Activated CD4-positive, alpha-beta T cell treated with anti-CD3 and anti-CD28 coated beads, Interleukin-2, amount 10 ng/mL, durations not matched to agents 7 days and 5 days (primary cell): ENCODE data around the gene ST7L. TPM values are rescaled to one million over a fixed set of nuclear protein-coding genes. Genes with fewer than 3 reads are reported as not detected.

Experiments used
- CTCF ChIA-PET: fragments of 350-600 bp; sonication (Branson Sonifier 250); formaldehyde crosslinking; loops from one replicate; lab custom pipeline; 2021; ENCODE audit warnings: antibody characterized with exemption; lab: Charles Lee
- POLR2A ChIA-PET: fragments of 350-600 bp; sonication (Branson Sonifier 250); formaldehyde crosslinking; loops from one replicate; lab custom pipeline; 2021; ENCODE audit warnings: antibody characterized with exemption; lab: Charles Lee
- DNase-seq: peaks from one replicate; pipeline ENCODE4 v3.0.0-alpha.2; 2020
- H3K27ac Mint-ChIP-seq: one replicate; pipeline ENCODE4 v1.8.0; 2021; ENCODE audit warnings: mild to moderate bottlenecking, moderate library complexity, mixed read lengths
- H3K27me3 Mint-ChIP-seq: one replicate; pipeline ENCODE4 v1.8.0; 2021; ENCODE audit warnings: mixed read lengths
- H3K36me3 Mint-ChIP-seq: one replicate; pipeline ENCODE4 v1.8.0; 2021; ENCODE audit warnings: low read depth, mixed read lengths
- H3K4me1 Mint-ChIP-seq: one replicate; pipeline ENCODE4 v1.8.0; 2021; ENCODE audit warnings: mixed read lengths
- H3K4me3 Mint-ChIP-seq: one replicate; pipeline ENCODE4 v1.8.0; 2021; ENCODE audit warnings: mild to moderate bottlenecking, moderate library complexity, mixed read lengths
- H3K9me3 Mint-ChIP-seq: one replicate; pipeline ENCODE4 v1.8.0; 2021; ENCODE audit warnings: mixed read lengths
- total RNA-seq, 2 experiments: library from RNA; stranded (reverse); gene quantifications; one replicate each; pipeline ENCODE4 v1.2.3, GENCODE V29; 2021

The ST7L gene
- total RNA-seq, 2 experiments from 2014 or later, result 13.8 to 18.5 TPM

DNA sequence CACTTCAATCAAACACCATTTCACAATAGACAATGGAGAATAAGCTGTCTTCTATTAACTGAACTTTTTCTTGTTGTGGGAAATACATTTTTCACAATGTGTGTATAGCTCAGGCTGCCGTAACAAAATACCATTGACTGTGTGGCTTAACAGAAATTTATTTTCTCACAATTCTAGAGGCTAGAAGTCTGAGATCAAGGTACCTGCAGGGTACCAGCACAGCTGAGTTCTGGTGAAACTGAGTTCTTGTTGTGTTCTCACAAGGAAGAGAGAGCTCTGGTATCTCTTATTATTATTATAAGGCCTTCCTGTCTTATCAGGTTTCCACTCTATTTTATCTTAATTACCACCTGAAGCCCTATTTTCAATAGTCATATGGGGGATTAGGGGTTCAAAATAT is 15.4 kb downstream of the ST7L start:
- no peaks in the 10 kb centered on the region for H3K27me3 Mint-ChIP-seq
- H3K4me3 Mint-ChIP-seq, result no peak overlapping the region
- H3K36me3 Mint-ChIP-seq, result peaks cover 24% of the 10 kb centered on the region
- H3K9me3 Mint-ChIP-seq, result no peaks in the 10 kb centered on the region
- ChIA-PET POLR2A (no interaction called here), CTCF (interaction anchor here (0.6 kb wide), 1 partner anchor 43 kb away, joined by 3 read pairs; no protein-coding TSS in a partner anchor)
- no peak overlapping the region for H3K27ac Mint-ChIP-seq
- no peak for DNase-seq
- peaks cover 7% of the 10 kb centered on the region for H3K4me1 Mint-ChIP-seq

DNA sequence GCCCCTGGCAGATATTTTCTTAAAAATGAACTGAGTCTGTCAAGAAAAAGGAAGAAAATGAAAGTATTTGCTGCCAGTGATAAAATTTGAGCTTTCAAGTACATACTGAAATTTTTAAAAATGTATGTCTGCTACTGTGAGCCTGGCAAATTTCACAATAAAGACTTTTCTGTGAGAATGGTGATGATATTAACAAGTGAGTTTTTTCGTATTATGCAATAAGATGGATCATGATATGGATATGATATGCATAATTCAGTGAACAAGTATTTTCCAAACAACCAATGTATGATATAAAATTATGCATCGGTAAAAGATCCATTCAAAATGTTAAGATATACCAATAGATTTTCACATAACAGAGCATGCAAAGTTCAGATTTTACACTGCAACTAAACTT is 15.9 kb downstream of the ST7L start:
- H3K4me3 Mint-ChIP-seq, result no peak overlapping the region
- peaks cover 7% of the 10 kb centered on the region for H3K4me1 Mint-ChIP-seq
- H3K27ac Mint-ChIP-seq, result no peak overlapping the region
- ChIA-PET POLR2A (no interaction called here), CTCF (interaction anchor here (0.6 kb wide), 1 partner anchor 42 kb away, joined by 3 read pairs; no protein-coding TSS in a partner anchor)
- H3K27me3 Mint-ChIP-seq, result no peaks in the 10 kb centered on the region
- H3K36me3 Mint-ChIP-seq, result peaks cover 21% of the 10 kb centered on the region
- DNase-seq, result no peak
- no peaks in the 10 kb centered on the region for H3K9me3 Mint-ChIP-seq

DNA sequence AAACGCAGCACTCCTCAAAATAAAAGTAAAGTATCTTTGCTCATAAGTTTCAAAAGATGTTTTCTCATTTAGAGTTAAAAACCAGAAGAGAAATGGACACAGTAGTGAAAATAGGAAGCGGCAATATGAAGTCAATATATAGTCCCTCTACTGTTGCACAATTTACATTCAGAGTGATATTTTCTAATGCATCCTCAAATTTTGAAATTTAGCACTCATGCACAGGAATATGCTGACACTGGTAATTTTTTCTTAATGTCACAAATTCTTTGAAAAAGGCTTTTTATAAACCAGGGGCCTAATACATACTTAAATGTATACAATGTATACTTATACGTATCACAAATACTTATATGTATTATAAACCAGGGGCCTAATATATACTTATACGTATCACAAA is 19.5 kb downstream of the ST7L start:
- no peaks in the 10 kb centered on the region for H3K27me3 Mint-ChIP-seq
- no peaks in the 10 kb centered on the region for H3K4me1 Mint-ChIP-seq
- DNase-seq, result no peak
- ChIA-PET CTCF (no interaction called here), POLR2A (no interaction called here)
- no peaks in the 10 kb centered on the region for H3K9me3 Mint-ChIP-seq
- H3K4me3 Mint-ChIP-seq, result no peak overlapping the region
- peaks cover 5% of the 10 kb centered on the region for H3K36me3 Mint-ChIP-seq
- no peak overlapping the region for H3K27ac Mint-ChIP-seq

DNA sequence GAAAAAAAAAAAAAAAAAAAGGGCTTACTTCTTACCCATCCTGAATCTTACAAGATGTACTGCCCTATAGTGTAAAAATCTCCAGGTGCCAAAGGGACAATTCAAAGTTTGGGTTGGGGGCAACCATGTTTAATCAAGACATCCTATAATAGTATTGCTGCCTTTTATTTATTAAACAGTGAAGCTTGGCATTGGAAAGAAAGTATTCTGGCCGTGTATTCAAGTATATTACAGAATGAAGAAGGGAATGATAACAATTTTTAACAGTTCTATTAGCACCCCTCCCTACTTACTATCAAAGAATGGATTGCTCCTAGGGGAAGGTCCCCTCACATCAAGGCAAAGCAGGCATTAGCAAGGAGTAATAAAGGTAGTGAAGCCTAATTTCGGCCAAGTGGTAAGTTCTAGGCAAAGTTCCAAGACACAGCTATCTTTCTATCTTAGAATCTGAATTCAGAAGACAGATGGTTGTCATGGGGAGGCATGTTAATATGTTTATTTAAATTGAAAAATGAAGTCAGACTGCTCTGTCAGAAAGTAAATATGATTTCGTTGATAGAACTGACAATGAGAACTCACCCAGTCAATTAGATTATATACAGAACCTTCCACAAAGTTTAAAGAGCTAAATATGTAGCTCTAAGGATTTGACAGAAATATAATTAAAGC is 24.6 kb downstream of the ST7L start:
- Mint-ChIP-seq H3K9me3 (no peaks in the 10 kb centered on the region), H3K4me1 (no peaks in the 10 kb centered on the region), H3K27me3 (no peaks in the 10 kb centered on the region), H3K27ac (no peak overlapping the region), H3K4me3 (no peak overlapping the region), H3K36me3 (peaks cover 16% of the 10 kb centered on the region)
- ChIA-PET POLR2A (interaction anchor here (0.7 kb wide), 1 partner anchor 92 kb away, joined by 3 read pairs; no protein-coding TSS in a partner anchor), CTCF (interaction anchor here (0.7 to 1.0 kb wide), 2 partner anchors 16 to 55 kb away, joined by 3 read pairs; no protein-coding TSS in a partner anchor)
- no peak for DNase-seq

DNA sequence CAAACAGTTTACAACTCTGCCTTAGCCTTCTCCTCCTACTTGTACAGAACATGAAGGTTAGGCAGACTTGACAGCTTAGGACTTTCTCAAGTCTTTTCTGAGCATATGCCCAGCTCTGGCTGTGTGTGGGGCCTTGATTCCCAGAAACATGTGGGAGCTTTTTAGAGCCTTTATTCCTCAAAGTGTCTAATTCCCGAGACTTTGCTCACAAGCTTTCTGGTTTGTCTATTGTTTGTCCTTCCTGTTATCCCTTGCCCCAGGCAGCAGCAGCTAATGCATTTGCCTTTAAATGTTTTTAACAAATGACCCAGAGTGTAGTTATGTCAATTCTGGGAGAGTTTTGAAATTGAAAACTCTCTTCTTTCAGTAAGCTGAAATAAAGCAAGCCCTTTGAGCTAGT is 29.2 kb downstream of the ST7L start:
- Mint-ChIP-seq H3K4me3 (no peak overlapping the region), H3K27ac (no peak overlapping the region), H3K9me3 (peaks cover 4% of the 10 kb centered on the region), H3K4me1 (no peaks in the 10 kb centered on the region), H3K27me3 (no peaks in the 10 kb centered on the region), H3K36me3 (peaks cover 21% of the 10 kb centered on the region)
- ChIA-PET CTCF (no interaction called here), POLR2A (no interaction called here)
- DNase-seq, result no peak

DNA sequence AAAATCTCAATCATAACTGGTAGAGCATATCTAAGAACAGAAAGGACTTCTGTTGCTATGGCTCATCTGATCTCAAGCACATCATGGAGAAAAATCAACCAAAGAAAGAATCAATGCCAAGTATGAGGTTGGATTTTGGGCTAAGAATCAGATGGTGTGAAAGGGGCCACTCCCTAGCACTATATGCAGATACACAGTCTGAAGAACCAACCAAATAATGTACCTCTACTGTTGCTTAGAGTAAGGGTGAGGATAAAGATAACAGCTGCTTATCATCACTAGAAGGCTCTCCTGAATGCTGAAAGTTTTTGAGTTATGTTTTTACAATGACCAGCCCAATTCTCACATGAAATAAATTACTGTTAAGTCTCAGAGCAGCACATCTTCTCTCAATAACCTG is 35.6 kb downstream of the ST7L start:
- no peaks in the 10 kb centered on the region for H3K27me3 Mint-ChIP-seq
- H3K36me3 Mint-ChIP-seq, result no peaks in the 10 kb centered on the region
- no peak overlapping the region for H3K27ac Mint-ChIP-seq
- no peak overlapping the region for H3K4me3 Mint-ChIP-seq
- ChIA-PET CTCF (no interaction called here), POLR2A (no interaction called here)
- no peaks in the 10 kb centered on the region for H3K4me1 Mint-ChIP-seq
- DNase-seq, result no peak
- peaks cover 2% of the 10 kb centered on the region for H3K9me3 Mint-ChIP-seq

DNA sequence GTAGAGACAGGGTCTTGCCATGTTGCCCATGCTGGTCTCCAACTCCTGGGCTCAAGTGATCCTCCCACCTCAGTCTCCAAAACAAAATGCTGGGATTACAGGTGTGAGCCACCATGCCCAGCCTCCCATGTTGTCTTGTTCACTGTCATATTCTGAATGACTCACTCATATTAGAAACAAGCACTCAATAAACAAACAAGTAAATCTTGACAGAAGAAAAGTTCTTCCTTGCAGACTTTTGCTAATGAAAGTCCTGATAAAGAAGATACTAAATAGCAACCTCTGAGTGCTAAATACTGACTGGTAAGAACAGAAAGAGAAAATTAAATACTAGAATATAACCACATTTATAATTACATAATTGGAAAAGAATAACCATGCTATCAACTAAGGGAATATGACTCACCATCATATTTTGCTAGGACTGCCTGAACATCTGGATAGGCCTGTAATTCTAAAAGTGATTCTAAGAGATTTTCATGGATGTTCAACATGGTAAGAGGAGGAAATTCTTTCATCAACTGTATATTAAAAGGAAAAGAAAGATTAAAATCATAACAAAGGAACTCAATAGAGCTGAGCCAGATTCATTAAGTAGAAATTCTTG is 37.3 kb downstream of the ST7L start:
- Mint-ChIP-seq H3K9me3 (no peaks in the 10 kb centered on the region), H3K27ac (no peak overlapping the region), H3K36me3 (peaks cover 5% of the 10 kb centered on the region), H3K27me3 (no peaks in the 10 kb centered on the region), H3K4me1 (no peaks in the 10 kb centered on the region), H3K4me3 (no peak overlapping the region)
- DNase-seq, result no peak
- POLR2A ChIA-PET, result no interaction called here
- CTCF ChIA-PET, result interaction anchor here (0.7 kb wide), 2 partner anchors 80 to 365 kb away, joined by 3 to 4 read pairs; no protein-coding TSS in a partner anchor

DNA sequence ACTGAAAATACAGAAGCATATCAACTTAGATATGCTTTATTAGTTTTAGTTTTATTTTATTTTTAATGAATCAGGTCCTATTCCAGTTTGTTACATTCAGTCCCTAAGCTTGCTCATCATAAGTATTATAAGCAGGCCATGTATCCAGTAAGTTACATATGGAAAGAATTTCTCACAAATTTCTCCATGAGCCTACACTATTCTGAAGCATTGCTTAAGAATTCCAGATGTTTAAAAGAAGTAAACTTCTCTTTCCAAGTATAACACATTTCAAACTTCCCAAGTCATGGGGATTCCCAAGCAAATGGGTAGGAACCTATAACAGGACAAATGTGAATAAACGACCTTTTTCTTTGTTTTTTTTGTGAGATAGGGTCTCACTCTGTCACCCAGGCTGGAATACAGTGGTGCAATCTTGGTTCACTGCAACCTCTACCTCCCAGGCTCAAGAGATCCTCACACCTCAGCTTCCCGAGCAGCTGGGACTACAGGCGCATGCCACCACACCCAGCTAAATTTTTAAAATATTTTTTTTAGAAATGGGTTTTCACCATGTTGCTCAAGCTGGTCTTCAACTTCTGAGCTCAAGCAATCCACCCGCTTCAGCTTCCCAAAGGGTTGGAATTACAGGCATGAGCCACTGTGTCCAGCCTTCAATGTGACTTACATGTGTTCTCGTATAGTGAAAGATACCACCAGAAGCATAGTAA is 39.0 kb downstream of the ST7L start:
- Mint-ChIP-seq H3K9me3 (no peaks in the 10 kb centered on the region), H3K27ac (no peak overlapping the region), H3K4me1 (no peaks in the 10 kb centered on the region), H3K36me3 (peaks cover 8% of the 10 kb centered on the region), H3K4me3 (no peak overlapping the region), H3K27me3 (no peaks in the 10 kb centered on the region)
- CTCF ChIA-PET, result no interaction called here
- POLR2A ChIA-PET, result no interaction called here
- no peak for DNase-seq

DNA sequence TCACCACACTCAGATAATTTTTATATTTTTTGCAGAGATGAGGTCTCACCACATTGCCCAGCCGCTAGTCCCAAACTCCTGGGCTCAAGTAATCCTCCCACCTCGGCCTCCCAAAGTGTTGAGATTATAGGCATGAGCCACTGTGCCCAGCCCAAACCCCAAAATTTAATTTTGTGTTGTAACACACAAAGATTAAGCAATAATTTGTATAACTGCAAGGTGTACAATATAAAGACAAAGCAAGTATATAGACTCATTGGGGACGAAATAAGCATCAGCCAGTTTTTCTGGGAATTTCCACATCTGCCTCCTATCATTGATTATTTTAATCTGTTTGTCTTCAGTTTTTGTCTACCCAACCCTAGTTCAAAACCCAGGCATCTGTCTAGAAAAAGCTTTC is 42.7 kb downstream of the ST7L start:
- ChIA-PET CTCF (interaction anchor here (0.7 kb wide), 1 partner anchor 92 kb away, joined by 3 read pairs; no protein-coding TSS in a partner anchor), POLR2A (interaction anchor here (0.7 kb wide), 1 partner anchor 35 kb away, joined by 3 read pairs; no protein-coding TSS in a partner anchor)
- Mint-ChIP-seq H3K27me3 (no peaks in the 10 kb centered on the region), H3K36me3 (peaks cover 12% of the 10 kb centered on the region), H3K9me3 (no peaks in the 10 kb centered on the region), H3K4me1 (no peaks in the 10 kb centered on the region), H3K4me3 (no peak overlapping the region), H3K27ac (no peak overlapping the region)
- DNase-seq, result no peak

DNA sequence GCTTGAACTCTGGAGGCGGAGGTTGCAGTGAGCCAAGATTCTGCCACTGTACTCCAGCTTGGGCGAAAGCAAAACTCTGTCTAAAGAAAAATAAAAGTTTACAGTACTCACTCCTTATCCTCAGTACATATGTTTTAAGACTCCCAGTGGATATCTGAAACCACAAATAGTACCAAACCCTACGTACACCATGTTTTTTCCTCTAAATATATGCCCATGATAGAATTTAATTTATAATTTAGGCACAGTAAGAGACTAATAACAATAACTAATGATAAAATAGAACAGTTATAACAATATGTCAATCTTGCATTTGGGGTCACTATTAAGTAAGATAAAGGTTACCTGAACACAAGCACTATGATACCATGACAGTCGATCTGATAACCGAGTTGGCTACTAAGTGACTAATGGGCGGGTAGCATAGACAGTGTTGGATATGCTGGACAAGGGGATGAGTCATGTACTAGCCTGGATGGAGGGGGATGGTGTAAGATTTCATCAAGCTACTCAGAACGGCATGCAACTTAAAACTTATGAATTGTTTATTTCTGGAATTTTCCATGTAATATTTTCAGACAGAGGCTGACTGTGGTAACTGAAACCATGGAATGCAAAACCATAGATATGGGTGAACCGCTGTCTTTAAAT is 43.7 kb downstream of the ST7L start:
- CTCF ChIA-PET, result no interaction called here
- H3K4me1 Mint-ChIP-seq, result no peaks in the 10 kb centered on the region

DNA sequence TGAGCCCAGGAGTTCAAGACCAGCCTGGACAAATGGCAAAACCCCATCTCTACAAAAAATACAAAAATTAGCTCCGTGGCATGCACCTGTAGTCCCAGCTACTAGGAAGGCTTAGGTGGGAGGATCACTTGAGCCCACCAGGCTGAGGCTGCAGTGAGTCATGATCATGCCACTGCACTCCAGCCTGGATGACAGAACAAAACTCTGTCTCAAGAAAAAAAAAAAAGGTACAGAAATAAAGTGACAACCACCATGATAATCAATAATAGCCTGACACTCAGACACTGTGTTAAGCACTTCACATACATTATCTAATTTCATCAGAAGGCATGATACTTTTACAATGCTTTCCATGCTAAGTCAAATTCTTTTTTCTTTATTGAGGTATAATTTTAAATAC is 53.1 kb downstream of the ST7L start:
- Mint-ChIP-seq H3K36me3 (peaks cover 2% of the 10 kb centered on the region), H3K4me1 (no peaks in the 10 kb centered on the region), H3K27me3 (no peaks in the 10 kb centered on the region), H3K27ac (no peak overlapping the region), H3K4me3 (no peak overlapping the region), H3K9me3 (no peaks in the 10 kb centered on the region)
- CTCF ChIA-PET, result no interaction called here
- DNase-seq, result no peak
- POLR2A ChIA-PET, result no interaction called here

More for the DNA sequence above, 43.7 kb downstream of the ST7L start:
- no peak overlapping the region for H3K27ac Mint-ChIP-seq
- H3K36me3 Mint-ChIP-seq, result peaks cover 12% of the 10 kb centered on the region
- no peak overlapping the region for H3K4me3 Mint-ChIP-seq
- no peaks in the 10 kb centered on the region for H3K9me3 Mint-ChIP-seq
- DNase-seq, result no peak
- H3K27me3 Mint-ChIP-seq, result no peaks in the 10 kb centered on the region
- POLR2A ChIA-PET, result no interaction called here

DNA sequence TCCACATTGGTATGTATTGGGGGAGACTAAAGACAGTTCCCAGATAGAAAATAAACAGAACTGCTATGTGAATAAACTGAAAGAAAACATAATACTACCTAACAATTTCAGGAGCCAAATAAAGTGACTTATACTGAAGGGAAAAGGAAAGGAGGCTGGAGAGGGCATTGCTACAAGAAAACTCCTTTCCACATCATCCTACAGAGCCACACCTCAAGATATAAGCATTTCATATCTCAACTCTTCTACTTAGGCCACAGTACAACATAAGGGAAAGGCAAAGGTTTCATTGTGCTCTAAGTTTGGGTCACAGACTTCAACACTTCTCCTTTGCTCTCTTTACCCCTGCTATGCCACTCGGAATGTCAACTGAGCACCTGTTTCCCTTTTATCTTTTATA is 54.9 kb downstream of the ST7L start:
- no peaks in the 10 kb centered on the region for H3K27me3 Mint-ChIP-seq
- no peak overlapping the region for H3K4me3 Mint-ChIP-seq
- no peaks in the 10 kb centered on the region for H3K4me1 Mint-ChIP-seq
- POLR2A ChIA-PET, result no interaction called here
- CTCF ChIA-PET, result no interaction called here
- H3K9me3 Mint-ChIP-seq, result no peaks in the 10 kb centered on the region
- no peak for DNase-seq
- peaks cover 2% of the 10 kb centered on the region for H3K36me3 Mint-ChIP-seq
- no peak overlapping the region for H3K27ac Mint-ChIP-seq

DNA sequence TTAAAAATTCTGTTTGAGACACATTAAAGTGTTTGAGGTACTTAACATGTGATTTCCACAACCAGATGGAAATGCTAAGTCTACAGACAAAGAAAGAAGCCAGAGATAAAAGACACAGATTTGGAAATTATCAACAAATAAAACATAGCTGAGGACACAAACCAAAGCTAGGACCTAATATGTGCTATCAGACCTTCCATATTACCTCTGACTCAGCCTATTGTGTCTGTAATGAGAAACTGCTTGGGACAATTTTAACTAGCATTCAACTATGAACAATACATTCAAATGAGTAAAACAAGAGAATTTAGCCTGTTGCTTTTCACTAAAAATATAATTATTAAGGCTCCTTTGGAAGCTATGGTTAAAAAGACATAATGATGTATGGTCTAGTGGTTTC is 55.6 kb downstream of the ST7L start:
- DNase-seq, result no peak
- H3K4me3 Mint-ChIP-seq, result no peak overlapping the region

More for the DNA sequence above, 55.6 kb downstream of the ST7L start:
- no peaks in the 10 kb centered on the region for H3K27me3 Mint-ChIP-seq
- peaks cover 2% of the 10 kb centered on the region for H3K36me3 Mint-ChIP-seq
- no peak overlapping the region for H3K27ac Mint-ChIP-seq
- H3K9me3 Mint-ChIP-seq, result no peaks in the 10 kb centered on the region
- POLR2A ChIA-PET, result no interaction called here
- H3K4me1 Mint-ChIP-seq, result no peaks in the 10 kb centered on the region
- CTCF ChIA-PET, result no interaction called here
